Glutamatergic neuron (in vitro differentiated cells): ENCODE measurements around the gene ROCK2. TPM values are rescaled to one million over a fixed set of nuclear protein-coding genes. Genes with fewer than 3 reads are reported as not detected.

Experiments used
- DNase-seq: peaks from one replicate; pipeline ENCODE4 v3.0.0; 2022
- H3K27ac Mint-ChIP-seq: one replicate; pipeline ENCODE4 v1.8.0; 2020; ENCODE audit warnings: mild to moderate bottlenecking, mixed read lengths, inconsistent platforms; ENCODE audit not compliant: unreplicated experiment
- H3K27me3 Mint-ChIP-seq: one replicate; pipeline ENCODE4 v1.8.0; 2020; ENCODE audit warnings: mild to moderate bottlenecking, moderate library complexity, mixed read lengths, inconsistent platforms; ENCODE audit not compliant: unreplicated experiment
- H3K36me3 Mint-ChIP-seq: one replicate; pipeline ENCODE4 v1.8.0; 2020; ENCODE audit warnings: mild to moderate bottlenecking, mixed read lengths, inconsistent platforms; ENCODE audit not compliant: unreplicated experiment
- H3K4me1 Mint-ChIP-seq: one replicate; pipeline ENCODE4 v1.8.0; 2020; ENCODE audit warnings: mild to moderate bottlenecking, low read depth, mixed read lengths, inconsistent platforms; ENCODE audit not compliant: unreplicated experiment
- H3K4me3 Mint-ChIP-seq: one replicate; pipeline ENCODE4 v1.8.0; 2020; ENCODE audit warnings: mild to moderate bottlenecking, mixed read lengths, inconsistent platforms; ENCODE audit not compliant: unreplicated experiment
- H3K9me3 Mint-ChIP-seq: one replicate; pipeline ENCODE4 v1.8.0; 2020; ENCODE audit warnings: mild to moderate bottlenecking, moderate library complexity, mixed read lengths, inconsistent platforms; ENCODE audit not compliant: unreplicated experiment
- CTCF ChIP-seq: fragments of 200-600 bp; sonication (generic); IDR thresholded peaks from one replicate; pipeline ENCODE4 v1.5.0; 2021; ENCODE audit not compliant: partially characterized antibody, unreplicated experiment
- total RNA-seq: library from RNA; stranded (reverse); fragmentation: NEBNext Ultra II Directional; extraction: Animal tissue kit (Norgen Biotek cat#: 25700); gene quantifications from one replicate; pipeline ENCODE4 v1.2.1, GENCODE V29; 2021; ENCODE audit not compliant: unreplicated experiment

ROCK2 gene
- total RNA-seq, 1 donor from 2014 or later: 34.6 TPM

DNA sequence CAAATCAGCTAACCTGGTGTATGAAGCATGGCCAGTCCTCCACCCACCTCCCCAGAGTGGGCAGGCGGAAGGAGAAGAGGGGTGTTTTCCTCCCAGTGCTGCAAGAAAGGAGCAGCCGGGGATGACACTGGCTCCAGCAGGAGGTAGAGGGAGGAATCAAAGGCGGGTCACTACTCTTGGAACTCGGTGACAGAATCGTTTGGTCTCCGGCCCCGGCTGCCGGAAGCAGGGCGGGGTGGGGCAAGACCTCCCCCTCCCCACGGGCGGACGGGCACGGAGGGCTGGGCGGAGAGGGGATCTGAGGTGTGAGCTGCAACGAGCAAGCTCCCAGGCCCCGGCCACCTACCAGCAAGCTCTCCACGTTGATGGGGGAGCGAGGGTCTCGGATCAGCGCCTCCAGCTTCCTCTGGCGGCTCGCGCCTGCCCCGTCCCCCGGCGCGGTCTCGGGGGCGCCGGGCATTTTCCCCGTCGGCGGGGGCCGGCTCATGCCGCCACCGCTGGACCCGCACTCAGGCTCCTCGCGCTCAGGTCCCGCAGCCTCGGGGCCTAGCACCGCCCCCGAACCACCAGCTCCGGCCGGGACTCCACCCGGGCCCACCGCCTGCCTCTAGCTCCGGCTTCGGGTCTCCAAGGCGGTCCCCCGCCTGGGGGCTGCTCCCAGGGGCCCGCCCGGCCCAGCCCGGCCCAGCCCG, 640 bp downstream of the ROCK2 start:
- Mint-ChIP-seq H3K9me3 (peaks cover 7% of the 10 kb centered on the region), H3K36me3 (no peaks in the 10 kb centered on the region), H3K27ac (peak overlapping the region; percentile 95), H3K4me1 (peaks cover 6% of the 10 kb centered on the region), H3K27me3 (peaks cover 9% of the 10 kb centered on the region), H3K4me3 (peak overlapping the region; percentile 98)
- no peak for TF ChIP-seq CTCF
- peak; percentile 76 for DNase-seq

GRCh38 chr2:11343368-11343649, 1.1 kb downstream of the ROCK2 start:
- no peak for DNase-seq
- peaks cover 9% of the 10 kb centered on the region for H3K4me1 Mint-ChIP-seq
- H3K36me3 Mint-ChIP-seq: no peaks in the 10 kb centered on the region
- no peak for TF ChIP-seq CTCF
- H3K4me3 Mint-ChIP-seq: peak overlapping the region; percentile 98
- H3K9me3 Mint-ChIP-seq: peaks cover 6% of the 10 kb centered on the region
- peaks cover 9% of the 10 kb centered on the region for H3K27me3 Mint-ChIP-seq
- peak overlapping the region; percentile 95 for H3K27ac Mint-ChIP-seq

GRCh38 chr2:11342551-11343367, 1.7 kb downstream of the ROCK2 start:
- no peak for TF ChIP-seq CTCF
- Mint-ChIP-seq H3K4me1 (peaks cover 9% of the 10 kb centered on the region), H3K36me3 (no peaks in the 10 kb centered on the region), H3K4me3 (peak overlapping the region; percentile 98), H3K27ac (peak overlapping the region; percentile 95), H3K9me3 (peaks cover 6% of the 10 kb centered on the region), H3K27me3 (peaks cover 9% of the 10 kb centered on the region)
- DNase-seq: no peak

DNA sequence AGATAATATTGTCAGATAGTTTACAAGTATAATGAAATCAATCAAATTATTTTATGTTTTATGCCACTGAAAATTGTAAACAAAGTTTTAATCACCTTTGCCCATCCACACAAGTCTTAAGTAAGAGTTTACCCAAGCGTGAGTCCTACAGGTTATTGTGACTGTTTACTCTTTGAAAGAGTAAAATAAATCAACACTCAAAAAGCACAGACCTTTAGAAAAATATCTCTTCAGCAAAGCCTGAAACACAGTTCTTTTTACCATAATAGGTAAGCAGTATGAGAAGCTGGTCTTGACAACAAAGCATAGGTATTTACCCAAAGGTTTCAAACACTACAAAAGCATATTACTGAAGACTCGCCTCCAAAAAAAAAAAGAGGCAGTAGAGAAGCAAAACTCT, 3.7 kb downstream of the ROCK2 start:
- no peak for TF ChIP-seq CTCF
- DNase-seq: no peak
- no peak overlapping the region for H3K4me3 Mint-ChIP-seq
- peaks cover 6% of the 10 kb centered on the region for H3K9me3 Mint-ChIP-seq
- no peak overlapping the region for H3K27ac Mint-ChIP-seq
- H3K36me3 Mint-ChIP-seq: peaks cover 5% of the 10 kb centered on the region
- peaks cover 9% of the 10 kb centered on the region for H3K4me1 Mint-ChIP-seq
- H3K27me3 Mint-ChIP-seq: peaks cover 9% of the 10 kb centered on the region

DNA sequence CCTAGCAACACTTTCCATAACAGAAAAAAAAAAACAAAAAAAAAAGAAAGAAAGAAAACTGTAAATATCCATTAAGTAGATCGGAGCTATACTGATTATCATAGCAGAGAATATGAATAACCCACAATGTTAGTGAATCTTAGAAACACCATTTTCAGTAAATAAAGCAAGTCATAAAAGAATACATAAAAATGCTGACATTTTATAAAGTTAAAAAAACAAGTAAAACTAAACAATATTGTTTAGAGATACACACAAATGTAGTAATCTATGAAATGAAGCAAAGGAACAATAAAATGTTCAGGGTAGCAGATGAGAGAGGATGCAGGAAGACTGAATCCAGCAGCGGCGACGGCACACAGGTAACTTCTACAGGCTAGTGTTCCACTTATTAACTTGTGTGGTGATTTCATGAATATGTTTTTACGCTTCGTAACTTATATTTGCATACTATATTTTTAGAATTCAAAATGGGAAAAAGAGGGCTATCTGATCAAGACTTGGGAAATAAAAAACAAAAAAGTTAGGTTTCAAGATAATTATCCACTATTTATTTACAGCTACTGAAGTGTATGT, 4.8 kb downstream of the ROCK2 start:
- no peak for DNase-seq
- peaks cover 6% of the 10 kb centered on the region for H3K9me3 Mint-ChIP-seq
- no peak for TF ChIP-seq CTCF
- H3K4me1 Mint-ChIP-seq: peaks cover 8% of the 10 kb centered on the region
- H3K36me3 Mint-ChIP-seq: peaks cover 5% of the 10 kb centered on the region
- H3K4me3 Mint-ChIP-seq: no peak overlapping the region
- H3K27me3 Mint-ChIP-seq: peaks cover 7% of the 10 kb centered on the region
- H3K27ac Mint-ChIP-seq: no peak overlapping the region
